ENCODE results near the gene NCBP2.

NCBP2 gene

DNA sequence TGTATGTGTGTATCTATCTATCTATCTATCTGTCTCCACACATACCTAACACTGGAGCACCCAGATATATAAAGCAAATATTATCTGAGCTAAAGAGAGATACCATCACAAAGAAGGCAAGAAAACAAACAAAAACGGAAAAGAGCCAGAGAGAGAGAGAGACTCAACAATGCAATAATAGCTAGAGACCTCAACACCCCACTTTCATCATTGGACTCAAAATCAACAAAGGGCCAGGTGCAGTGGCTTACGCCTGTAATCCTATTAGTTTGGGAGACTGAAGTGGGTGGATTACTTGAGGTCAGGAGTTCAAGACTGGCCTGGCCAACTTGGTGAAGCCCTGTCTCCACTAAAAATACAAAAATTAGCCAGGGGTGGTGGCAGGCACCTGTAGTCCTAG, 23.4 kb downstream of the NCBP2 start:
- TF ChIP-seq, protein P1, sequence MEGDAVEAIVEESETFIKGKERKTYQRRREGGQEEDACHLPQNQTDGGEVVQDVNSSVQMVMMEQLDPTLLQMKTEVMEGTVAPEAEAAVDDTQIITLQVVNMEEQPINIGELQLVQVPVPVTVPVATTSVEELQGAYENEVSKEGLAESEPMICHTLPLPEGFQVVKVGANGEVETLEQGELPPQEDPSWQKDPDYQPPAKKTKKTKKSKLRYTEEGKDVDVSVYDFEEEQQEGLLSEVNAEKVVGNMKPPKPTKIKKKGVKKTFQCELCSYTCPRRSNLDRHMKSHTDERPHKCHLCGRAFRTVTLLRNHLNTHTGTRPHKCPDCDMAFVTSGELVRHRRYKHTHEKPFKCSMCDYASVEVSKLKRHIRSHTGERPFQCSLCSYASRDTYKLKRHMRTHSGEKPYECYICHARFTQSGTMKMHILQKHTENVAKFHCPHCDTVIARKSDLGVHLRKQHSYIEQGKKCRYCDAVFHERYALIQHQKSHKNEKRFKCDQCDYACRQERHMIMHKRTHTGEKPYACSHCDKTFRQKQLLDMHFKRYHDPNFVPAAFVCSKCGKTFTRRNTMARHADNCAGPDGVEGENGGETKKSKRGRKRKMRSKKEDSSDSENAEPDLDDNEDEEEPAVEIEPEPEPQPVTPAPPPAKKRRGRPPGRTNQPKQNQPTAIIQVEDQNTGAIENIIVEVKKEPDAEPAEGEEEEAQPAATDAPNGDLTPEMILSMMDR (IDR thresholded peaks at IDR 0.05; ENCODE audit: poor library complexity, severe bottlenecking), result no peak
- Histone ChIP-seq H3K27me3 (ENCODE audit: insufficient read depth, poor library complexity, severe bottlenecking) (no peaks in the 10 kb centered on the region), H3K4me1 (ENCODE audit: insufficient read depth, poor library complexity, severe bottlenecking) (no peaks in the 10 kb centered on the region), H3K27ac (ENCODE audit: poor library complexity, severe bottlenecking) (no peak overlapping the region), H3K9me3 (ENCODE audit: severe bottlenecking) (no peaks in the 10 kb centered on the region), H3K4me3 (ENCODE audit: severe bottlenecking) (no peak overlapping the region), H3K36me3 (ENCODE audit: low read depth) (peaks cover 33% of the 10 kb centered on the region)
- no peak for DNase-seq (ENCODE audit: low spot score)
- no peak for ATAC-seq (ENCODE audit: low read depth)

DNA sequence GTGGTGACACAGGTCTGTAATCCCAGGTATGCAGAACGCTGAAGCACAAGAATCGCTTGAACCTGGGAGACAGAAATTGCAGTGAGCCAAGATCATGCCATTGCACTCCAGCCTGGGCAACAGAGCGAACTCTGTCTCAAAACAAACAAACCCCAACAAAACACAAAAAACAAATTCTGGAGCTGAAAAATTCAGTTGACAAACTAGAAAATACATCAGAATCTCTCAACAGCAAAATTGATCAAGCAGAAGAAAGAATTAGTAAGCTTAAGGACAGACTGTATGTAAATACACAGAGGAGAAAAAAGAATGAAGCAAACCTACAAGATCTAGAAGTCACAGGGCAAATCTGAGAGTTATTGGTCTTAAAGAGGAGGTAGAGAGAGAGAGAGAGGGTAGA, 25.3 kb downstream of the NCBP2 start:
- no peak for ATAC-seq (ENCODE audit: low read depth)
- Histone ChIP-seq H3K27me3 (ENCODE audit: insufficient read depth, poor library complexity, severe bottlenecking) (no peaks in the 10 kb centered on the region), H3K36me3 (ENCODE audit: low read depth) (peaks cover 17% of the 10 kb centered on the region), H3K4me3 (ENCODE audit: severe bottlenecking) (no peak overlapping the region), H3K9me3 (ENCODE audit: severe bottlenecking) (no peaks in the 10 kb centered on the region), H3K4me1 (ENCODE audit: insufficient read depth, poor library complexity, severe bottlenecking) (no peaks in the 10 kb centered on the region), H3K27ac (ENCODE audit: poor library complexity, severe bottlenecking) (no peak overlapping the region)
- DNase-seq (ENCODE audit: low spot score), result no peak
- TF ChIP-seq, protein P1 (IDR thresholded peaks at IDR 0.05; ENCODE audit: poor library complexity, severe bottlenecking), result no peak

DNA sequence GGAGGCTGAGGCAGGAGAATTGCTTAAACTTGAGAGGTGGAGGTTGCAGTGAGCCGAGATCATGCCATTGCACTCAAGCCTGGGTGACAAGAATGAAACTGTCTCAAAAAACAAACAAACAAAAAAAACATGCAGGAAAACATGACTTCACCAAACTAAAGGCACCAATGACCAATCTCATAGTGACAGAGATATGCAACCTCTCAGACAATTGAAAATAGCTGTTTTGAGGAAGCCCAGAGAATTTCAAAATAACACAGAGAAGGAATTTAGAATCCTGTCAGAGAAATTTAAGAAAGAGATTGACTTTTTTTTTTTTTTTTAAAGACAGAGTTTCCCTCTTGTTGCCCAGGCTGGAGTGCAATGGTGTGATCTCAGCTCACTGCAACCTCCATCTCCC, 26.1 kb downstream of the NCBP2 start:
- Histone ChIP-seq H3K36me3 (ENCODE audit: low read depth) (peaks cover 13% of the 10 kb centered on the region), H3K9me3 (ENCODE audit: severe bottlenecking) (no peaks in the 10 kb centered on the region), H3K27ac (ENCODE audit: poor library complexity, severe bottlenecking) (no peak overlapping the region), H3K27me3 (ENCODE audit: insufficient read depth, poor library complexity, severe bottlenecking) (no peaks in the 10 kb centered on the region), H3K4me1 (ENCODE audit: insufficient read depth, poor library complexity, severe bottlenecking) (no peaks in the 10 kb centered on the region), H3K4me3 (ENCODE audit: severe bottlenecking) (no peak overlapping the region)
- TF ChIP-seq, protein P1 (IDR thresholded peaks at IDR 0.05; ENCODE audit: poor library complexity, severe bottlenecking), result no peak
- DNase-seq (ENCODE audit: low spot score) (no peak), ATAC-seq (ENCODE audit: low read depth) (no peak)

DNA sequence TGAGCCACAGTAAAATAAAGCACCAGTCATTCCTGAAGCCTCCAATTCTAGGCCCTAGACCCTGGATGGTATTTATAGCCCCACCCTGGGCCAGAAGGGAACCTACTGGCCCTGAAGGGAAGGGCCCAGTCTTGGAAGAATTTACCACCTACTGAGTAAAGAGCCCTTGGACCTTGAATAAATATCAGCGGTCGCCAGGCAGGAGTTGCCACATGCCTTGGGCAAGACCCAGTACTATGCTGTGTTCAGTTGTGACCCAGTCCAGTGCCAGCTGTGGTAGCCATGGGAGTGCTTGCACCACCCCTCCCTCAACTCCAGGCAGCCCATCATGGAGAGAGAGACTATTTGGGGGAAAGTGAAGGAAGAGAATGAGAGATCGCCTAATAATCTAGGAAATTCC, 27.0 kb downstream of the NCBP2 start:
- no peak overlapping the region for H3K4me3 ChIP-seq (ENCODE audit: severe bottlenecking)
- ATAC-seq (ENCODE audit: low read depth), result no peak
- TF ChIP-seq, protein P1 (IDR thresholded peaks at IDR 0.05; ENCODE audit: poor library complexity, severe bottlenecking), result no peak
- DNase-seq (ENCODE audit: low spot score), result no peak
- H3K27me3 ChIP-seq (ENCODE audit: insufficient read depth, poor library complexity, severe bottlenecking), result no peaks in the 10 kb centered on the region
- H3K4me1 ChIP-seq (ENCODE audit: insufficient read depth, poor library complexity, severe bottlenecking), result no peaks in the 10 kb centered on the region
- no peaks in the 10 kb centered on the region for H3K9me3 ChIP-seq (ENCODE audit: severe bottlenecking)
- no peak overlapping the region for H3K27ac ChIP-seq (ENCODE audit: poor library complexity, severe bottlenecking)
- peaks cover 13% of the 10 kb centered on the region for H3K36me3 ChIP-seq (ENCODE audit: low read depth)

DNA sequence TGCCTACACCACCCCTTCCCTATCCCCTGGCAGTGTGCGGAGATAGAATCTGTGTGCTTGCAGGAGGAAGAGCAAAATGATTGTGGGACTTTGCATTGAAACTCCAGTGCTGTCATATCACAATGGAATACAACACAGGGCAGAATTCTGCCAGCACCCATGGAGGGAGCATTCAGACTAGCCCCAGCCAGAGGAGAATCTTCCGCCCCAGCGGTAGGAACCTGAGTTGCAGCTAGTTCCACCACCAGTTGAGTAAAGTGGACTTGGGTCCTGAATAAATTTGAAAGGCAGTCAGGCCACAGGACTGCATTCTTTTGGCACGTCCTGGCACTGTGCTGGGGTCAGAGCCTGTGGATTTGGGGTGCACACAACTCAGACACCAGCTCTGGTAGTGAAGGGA, 27.5 kb downstream of the NCBP2 start:
- Histone ChIP-seq H3K27me3 (ENCODE audit: insufficient read depth, poor library complexity, severe bottlenecking) (no peaks in the 10 kb centered on the region), H3K4me1 (ENCODE audit: insufficient read depth, poor library complexity, severe bottlenecking) (no peaks in the 10 kb centered on the region), H3K36me3 (ENCODE audit: low read depth) (peaks cover 9% of the 10 kb centered on the region), H3K9me3 (ENCODE audit: severe bottlenecking) (no peaks in the 10 kb centered on the region), H3K4me3 (ENCODE audit: severe bottlenecking) (no peak overlapping the region), H3K27ac (ENCODE audit: poor library complexity, severe bottlenecking) (no peak overlapping the region)
- DNase-seq (ENCODE audit: low spot score) (no peak), ATAC-seq (ENCODE audit: low read depth) (no peak)
- TF ChIP-seq, protein P1 (IDR thresholded peaks at IDR 0.05; ENCODE audit: poor library complexity, severe bottlenecking), result no peak

All from RWPE2 (cell line).